GM12892 (cell line): ENCODE results near the gene IVD.

Source experiments
- POLR2A ChIP-seq: IDR thresholded peaks from 2 replicates; pipeline ENCODE4 v1.6.1; 2011; ENCODE audit warnings: low read depth, low read length, control low read depth
- POLR2AphosphoS5 ChIP-seq: IDR thresholded peaks from 2 replicates; pipeline ENCODE4 v1.6.1; 2011; ENCODE audit warnings: low read depth, low read length, control low read depth
- TAF1 ChIP-seq: IDR thresholded peaks from 2 replicates; pipeline ENCODE4 v1.6.1; 2011; ENCODE audit warnings: low read depth, mild to moderate bottlenecking, control low read depth, low read length, borderline replicate concordance

DNA sequence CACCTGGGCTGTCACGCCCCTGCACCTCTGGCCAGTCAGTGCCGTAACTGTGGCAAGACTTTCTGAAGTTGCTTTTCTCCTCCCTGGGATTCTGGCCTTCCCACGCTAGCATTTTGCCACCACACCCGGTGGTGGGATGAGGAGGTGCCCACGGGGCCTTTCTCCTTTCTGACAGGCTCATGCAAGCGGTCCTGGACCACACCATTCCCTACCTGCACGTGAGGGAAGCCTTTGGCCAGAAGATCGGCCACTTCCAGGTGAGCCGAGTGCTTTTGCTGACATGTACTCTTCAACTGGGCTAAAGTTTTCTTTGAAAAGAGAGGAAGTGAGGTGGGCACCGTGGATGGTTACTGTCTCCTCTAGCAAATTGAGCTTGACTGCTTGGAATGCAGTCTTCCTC lies 9.6 kb downstream of the IVD start:
- TF ChIP-seq POLR2AphosphoS5 (no peak), TAF1 (no peak), POLR2A (no peak)
